ENCODE data around the gene TSR2. TPM values are rescaled to one million over a fixed set of nuclear protein-coding genes. Genes with fewer than 3 reads are reported as not detected.

The TSR2 gene, protein sequence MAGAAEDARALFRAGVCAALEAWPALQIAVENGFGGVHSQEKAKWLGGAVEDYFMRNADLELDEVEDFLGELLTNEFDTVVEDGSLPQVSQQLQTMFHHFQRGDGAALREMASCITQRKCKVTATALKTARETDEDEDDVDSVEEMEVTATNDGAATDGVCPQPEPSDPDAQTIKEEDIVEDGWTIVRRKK
- 30.6 TPM for polyA plus RNA-seq (2013, experiment 1 of 2; ENCODE audit: insufficient read length)
- polyA plus RNA-seq (2013, experiment 2 of 2; ENCODE audit: insufficient read length) = 29.6 TPM

DNA sequence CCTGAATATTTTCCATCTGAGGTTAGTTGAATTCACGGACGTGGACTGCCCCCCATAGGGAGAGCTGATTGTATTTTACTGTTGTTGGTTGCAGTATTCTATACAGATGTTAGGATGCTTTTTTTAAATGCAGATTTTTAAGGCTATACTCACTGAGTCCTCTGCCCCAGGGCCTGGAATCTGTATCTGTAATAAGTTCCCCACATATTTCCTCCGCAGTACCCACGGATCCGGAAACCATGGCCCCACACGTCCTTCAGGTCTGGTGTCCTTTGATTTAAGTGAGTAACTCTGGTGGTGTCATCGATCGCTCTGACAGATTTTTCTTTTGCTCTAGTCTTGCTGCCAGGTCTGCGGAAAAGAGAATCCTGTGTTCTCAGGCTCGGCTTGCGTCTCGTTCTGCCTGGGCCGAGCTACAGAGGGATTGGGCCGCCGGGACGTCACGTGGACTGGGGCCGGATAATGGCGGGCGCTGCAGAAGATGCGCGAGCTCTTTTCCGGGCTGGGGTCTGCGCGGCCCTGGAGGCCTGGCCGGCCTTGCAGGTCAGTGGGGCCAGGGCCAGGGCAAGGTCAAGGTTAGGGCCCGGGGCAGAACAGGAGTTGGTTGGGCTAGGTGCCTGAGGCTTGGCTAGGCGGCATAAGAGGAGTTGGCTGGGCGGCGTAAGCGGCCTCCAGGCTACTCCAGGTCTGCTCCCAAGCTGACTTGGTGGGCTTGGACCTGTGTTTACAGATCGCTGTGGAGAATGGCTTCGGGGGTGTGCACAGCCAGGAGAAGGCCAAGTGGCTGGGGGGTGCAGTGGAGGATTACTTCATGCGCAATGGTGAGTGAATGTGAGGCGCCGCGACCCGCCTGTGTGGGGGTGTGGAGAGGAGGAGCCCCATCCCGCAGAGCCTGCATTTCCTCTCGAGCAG lies at the start of gene TSR2:
Gene TSR2 (plus strand): TSS at position 445 of the 912 bp plus-strand sequence. CDS start 18 bp downstream, at position 463.
- DNase-seq = peak; percentile 88

DNA sequence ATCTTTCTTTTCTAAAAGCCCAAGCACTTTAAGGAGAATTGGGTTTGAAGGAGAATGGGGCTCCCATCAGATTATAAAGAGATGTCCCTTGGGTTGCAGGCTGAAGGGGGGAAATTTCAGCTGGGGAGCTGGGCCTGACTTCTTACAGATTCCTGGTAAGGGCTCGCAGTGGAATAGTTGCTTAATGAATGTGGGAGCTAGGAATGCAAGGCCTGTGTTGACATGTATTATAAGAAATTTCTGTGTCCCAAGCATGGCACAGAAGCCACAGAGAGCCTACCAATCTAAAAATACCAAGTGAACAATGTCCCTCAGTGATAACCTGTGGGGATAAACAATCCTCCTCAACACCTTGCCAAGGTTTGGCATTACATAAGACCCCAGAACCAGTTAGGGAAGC lies 43.1 kb upstream of the TSR2 start:
- no peak for DNase-seq

DNA sequence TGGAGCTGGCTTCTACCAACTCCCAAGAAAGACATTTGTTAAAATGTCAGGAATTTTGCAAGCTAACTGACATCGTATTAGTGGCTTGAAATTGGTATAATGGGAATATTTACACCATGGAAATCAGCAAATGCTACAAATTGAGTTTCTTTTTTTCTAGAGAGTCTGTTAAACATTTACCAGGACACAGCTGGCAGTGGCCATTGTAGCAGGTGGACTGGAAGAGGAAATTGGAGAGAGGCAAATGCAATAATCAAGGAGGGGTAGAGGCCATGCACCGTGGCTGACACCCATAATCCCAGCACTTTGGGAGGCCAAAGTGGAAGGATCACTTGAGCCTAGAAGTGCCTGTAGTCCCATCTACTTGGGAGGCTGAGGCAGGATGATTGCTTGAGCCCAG lies 32.9 kb upstream of the TSR2 start:
- DNase-seq = no peak

DNA sequence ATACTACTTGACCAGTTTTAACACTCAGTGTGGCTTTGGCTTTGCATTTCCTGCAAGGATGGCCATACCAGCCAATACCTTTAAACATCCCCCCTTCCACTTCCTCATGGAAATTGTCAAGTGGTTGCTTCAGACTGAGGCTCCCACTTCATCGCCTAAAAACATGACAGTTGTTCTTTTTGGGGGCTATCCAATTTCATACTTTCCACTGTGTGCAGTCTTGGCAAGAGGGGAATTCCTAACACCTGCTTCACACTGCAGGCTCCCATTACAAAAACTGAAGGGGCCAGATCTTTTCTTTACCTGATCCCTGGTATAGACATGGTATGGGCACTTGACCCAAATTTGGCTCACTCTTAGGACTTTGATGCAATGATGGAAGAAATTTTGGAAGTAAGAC lies 28.5 kb upstream of the TSR2 start:
- DNase-seq = no peak

DNA sequence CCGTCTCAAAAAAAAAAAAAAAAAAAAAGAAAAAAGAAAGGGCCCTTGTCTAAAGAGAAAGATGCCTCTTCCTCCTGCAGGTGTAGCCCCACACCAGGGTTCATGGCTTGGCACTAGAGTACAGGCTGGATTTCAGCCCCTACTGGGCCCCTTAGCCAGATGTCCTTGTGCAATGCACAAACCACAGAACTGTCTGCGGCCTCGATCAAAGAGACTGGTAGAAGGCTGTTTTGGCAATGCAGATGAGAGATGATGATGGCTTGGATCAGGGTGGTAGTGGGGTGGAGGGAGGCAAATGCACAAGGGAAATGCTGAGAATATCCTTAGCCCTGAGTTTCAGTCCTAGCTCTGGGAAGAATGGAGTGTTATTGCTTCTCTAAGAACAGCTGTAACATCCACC lies 26.5 kb upstream of the TSR2 start:
- DNase-seq = peak; percentile 2

DNA sequence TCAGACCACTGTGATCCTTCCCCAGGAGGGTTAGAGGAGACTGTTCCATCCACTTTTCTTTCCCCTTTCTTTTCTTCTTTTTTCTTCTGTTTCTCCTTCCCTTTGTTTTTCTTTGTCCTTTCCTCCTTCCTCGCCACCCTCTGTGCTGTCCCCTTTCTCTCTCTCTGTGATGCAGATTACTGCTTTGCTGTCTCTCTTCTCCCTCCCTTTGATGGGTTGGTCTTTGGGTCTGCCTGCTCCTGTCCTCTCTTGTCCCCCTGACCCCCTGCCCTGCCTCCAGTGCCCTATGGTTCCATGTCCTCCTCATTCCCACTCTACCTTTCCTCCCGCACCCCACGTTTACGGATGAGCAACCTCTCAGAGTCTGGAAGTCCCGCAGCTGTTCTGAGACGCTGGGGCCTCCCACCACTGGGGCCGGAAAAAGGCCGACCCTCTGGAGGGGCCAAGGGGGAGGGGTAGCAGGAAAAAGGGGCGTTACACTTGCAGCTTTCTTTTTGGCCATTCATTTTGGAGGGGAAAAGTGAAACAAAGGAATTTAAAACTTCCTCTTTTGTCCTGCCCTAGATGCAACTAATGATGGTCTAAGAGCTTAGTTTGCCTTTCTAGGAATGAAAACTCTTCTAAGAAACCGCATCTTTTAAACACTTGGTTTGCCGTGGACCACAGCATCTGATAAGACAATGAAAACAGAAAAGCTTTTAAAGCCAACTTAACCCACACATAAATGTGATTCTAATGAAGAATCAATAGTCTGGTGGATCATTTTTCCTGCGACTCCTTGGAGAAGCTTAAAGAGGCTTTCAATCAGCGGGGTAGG lies 24.5 kb upstream of the TSR2 start:
- no peak for DNase-seq

DNA sequence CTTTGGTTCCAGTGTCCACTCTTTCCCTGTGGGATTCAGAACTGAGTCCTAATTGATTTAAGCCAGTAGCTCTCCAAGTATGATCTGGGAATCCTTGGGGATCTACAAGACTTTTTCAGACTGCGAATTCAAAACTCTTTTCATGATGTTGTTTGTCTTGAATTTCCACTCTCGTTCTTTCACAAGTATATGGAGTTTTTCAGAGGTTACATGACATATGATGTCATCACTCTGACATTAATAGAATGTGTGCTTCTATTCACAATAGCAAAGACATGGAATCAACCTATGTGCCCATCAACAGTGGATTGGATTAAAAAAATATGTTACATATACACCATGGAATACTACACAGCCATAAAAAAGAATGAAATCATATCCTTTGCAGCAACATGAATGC lies 23.2 kb upstream of the TSR2 start:
- DNase-seq = no peak

DNA sequence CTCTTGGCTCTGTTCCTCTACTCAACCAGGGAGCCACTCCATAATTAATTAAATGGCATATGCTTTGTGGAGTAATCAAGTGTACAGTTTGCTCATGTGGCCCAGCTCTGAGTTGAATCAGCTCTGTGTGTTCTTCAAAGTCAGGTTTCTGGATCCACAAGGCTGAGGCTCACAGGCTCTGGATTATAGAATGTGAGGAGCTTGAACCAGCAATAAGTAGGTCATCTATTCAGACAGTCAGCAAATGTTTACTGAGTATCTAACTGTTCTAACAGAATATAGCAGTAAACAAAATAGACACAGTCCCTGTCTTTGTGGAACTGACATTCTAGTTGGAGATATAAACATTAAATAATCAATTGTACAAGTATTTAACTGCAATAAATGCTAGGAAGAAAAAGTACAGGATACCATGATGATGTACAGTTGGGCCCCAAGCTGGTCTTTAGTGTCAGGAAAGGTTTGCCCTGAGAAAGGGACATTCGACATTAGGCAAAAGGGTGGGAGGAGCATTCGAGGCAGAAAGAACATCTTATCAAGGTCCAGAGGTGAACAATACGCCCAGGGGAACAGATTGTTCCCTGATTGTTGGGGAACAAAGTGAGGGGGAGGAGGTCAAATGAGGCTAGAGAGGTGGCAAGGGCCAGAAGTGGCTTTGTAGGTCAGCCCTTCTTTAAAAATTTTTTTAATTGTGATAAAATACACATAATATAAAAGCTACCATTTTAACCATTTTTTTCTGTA lies 20.5 kb upstream of the TSR2 start:
- DNase-seq = no peak

DNA sequence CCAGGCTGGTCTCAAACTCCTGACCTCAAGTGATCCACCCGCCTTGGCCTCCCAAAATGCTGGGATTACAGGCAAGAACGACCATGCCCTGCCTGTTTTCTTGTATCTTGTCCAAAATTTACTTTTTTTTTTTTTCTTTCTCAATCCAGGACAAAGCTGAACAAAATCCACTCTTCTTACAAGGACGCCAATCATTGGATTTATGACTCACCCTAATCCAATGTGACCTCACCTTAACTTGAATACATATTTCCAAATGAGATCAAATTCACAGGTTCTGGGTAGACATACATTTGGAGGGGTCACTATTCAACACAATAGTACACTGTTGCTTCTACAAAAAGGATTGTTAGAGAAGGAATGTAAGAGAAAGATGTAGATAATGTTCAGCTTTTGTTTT lies 18.0 kb upstream of the TSR2 start:
- no peak for DNase-seq

DNA sequence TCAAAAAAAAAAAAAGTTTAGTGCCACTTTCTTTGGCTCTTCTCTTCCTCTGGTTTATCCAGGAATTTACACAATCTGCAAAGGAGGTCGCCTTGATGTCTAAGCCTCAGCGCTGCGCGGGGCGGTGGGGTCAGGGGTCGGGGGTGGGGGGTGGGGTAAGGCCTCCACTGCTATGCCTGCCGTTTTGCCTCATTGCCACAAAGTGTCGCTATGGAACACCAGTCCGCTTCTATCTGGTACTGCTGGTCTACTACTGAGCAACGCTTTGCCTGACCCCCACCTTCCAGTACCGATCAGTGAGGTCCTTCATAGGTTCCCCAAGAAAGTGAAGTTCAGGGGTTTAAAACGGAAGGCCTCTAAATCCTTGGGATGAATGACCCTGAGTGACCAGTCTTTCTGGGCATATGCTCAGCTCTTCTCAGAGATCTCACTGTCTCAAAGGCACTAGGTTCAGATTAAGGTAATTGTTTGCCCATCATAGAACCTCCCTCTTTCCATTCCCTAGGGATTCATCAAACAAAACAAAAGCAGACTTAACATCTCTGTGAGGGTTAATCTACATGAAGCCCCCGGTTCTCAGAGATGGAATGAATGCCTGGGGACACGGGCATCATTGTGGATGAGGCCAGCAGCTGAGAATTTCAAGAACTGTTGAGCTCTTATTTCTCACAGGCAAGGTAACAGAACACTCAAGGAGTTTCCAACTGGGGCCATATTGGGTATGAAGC lies 16.9 kb upstream of the TSR2 start:
- DNase-seq = peak; percentile 5

DNA sequence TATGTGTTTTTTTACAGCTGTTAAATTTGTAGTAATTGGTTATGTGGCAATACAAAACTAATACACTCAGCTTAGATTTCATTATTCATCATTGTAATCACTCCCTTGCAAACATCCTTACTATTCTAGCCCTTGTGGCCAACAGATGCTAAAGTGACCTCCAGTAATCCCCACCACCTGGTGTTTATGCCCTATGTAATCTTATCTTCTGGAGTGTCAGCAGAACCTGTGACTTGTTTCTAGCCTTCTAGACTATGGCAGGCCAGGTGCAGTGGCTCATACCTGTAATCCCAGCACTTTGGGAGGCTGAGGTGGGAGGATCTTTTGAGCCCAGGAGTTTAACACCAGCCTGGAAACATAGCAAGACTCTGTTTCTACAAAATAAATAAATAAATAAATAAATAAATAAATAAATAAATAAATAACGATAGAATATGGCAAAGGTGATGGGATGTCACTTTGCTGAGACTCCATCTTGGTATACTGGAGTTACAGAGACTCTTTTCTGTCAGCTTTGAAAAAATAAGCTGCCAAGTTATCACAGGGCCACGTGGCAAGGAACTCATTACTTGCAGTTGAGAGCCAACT lies 12.3 kb upstream of the TSR2 start:
- DNase-seq = no peak

DNA sequence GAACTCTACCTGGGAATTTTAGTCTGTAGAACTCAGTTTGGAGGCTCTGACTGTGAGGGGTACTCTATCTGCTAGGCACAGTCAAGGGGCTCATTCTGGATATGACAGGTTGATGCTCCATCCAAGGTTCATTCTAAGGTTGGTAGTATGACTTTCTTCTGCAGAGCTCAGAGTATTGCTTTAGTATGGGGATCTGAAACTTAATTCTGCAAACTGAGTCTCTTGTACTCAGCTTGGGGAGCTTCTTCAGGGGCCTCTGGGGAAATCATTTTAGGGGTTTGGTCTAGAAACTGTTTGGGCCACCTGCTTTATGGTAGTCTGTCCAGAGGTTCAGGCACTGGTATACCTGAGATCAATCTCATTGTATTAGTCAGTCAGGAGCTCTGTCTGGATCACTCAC lies 9.7 kb upstream of the TSR2 start:
- DNase-seq = no peak

DNA sequence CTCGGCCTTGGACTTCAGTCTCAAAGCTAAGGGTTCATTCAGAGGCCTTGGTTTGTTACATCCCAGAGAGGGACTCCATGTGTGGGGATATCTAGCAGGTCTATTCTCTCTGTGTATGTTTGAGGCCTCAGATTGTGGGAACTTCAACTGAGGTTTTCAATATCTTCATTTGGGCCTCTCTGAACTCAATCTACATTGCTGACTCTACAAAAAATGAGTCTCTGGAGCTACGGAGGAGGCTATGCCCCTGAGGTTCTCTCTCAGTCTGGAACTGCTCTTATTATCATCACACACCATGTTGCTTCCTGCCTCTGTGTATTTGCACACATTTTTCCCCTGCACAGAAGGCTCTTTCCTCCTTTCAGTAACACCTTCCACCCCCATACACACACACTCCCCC lies 5.1 kb upstream of the TSR2 start:
- DNase-seq = no peak

DNA sequence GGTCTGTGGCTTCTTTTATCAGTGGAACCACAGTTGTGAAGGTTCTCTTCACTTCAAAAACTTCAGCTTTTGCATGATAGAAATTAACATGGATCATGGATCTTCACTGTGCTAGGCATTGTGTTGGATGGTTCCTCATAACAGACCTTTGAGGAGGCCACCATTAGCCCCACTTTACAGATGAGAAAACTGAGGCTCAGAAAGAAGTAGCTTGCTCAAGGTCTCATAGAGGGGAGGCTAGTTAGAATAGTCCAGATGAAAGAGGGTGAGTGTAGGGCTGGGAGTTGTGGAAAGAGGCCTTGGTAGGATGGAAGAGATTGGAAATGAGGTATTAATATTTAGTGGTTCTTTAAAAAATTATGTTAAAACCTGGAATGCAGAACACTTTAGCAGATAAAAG lies 2.6 kb downstream of the TSR2 start:
- no peak for DNase-seq

DNA sequence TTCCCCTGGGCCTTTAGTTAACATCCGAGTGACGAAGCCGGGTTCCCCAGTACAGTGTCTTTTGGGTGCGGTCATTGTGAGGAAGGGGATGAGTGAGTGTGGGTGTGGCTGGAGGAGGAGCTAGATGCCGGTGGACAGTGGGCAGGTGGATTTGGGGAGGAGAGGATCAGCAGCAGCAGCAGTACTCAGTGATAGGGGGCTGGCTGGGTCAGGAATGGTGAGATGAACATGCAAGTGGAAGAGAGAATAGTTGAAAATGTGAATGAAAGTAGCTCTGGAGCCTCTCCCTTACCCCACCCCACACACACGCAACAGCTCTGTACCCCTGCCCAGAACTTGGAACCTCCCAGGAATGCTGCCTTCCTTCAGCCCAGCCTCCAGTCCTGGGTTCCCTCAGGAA lies 4.5 kb downstream of the TSR2 start:
- no peak for DNase-seq

DNA sequence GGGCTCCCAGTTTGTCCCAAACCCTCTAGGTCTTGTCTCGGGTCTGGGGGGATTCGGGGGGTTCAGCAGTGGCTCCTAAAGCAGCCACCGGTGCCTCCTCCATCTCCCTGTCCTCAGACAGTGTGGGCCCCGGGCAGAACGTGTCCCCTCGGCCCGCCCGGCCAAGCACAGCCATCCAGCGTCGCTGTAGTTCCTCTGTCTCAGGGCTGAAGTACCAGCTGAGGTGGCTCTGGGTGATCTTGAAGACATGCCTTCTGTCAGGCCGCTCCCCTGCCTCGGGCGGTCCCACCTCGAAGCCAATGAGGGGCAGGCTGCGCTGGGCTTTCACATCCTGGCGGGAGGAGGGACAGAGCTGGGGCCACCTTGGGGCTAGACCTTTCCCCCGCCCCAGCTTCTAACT lies 5.9 kb downstream of the TSR2 start:
- no peak for DNase-seq

DNA sequence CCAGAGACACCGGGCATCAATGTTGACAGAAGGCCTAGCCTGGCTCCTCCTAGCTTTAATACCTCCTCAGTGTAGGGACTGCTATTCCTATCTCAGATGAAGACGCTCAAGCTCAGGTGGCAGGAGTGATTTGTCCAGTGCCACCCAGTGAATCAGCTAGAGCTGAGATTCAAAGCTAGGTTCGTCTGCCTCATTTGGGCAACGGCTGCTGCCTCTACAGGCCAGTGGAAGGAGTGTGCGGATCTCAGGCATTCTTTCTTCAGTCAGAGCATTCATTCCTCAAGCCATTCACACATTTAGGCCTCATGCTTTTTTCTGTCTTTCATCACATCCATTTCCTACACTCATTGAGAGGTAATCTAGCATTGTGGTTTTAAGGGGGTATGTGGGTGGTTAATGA lies 7.3 kb downstream of the TSR2 start:
- DNase-seq = peak; percentile 8

DNA sequence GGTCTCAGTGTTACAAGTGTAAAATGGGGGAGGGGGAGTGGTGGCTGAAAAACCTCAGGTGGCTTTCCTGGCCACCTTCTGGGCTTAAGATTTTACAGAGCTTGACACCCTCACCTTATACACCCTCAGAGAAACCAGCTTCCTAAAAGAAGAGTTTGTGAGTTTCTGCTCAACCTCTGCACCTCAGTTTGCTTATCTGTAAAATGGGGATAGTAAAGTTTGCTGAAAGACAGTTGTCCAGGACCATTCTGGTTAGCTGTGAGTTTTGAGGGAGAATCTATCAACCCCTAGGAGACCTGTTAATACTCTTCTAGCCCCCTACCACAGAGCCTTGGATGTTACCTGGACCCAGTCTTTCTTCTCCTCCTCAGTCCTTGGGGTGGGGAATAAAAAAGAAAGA lies 9.7 kb downstream of the TSR2 start:
- DNase-seq = no peak

DNA sequence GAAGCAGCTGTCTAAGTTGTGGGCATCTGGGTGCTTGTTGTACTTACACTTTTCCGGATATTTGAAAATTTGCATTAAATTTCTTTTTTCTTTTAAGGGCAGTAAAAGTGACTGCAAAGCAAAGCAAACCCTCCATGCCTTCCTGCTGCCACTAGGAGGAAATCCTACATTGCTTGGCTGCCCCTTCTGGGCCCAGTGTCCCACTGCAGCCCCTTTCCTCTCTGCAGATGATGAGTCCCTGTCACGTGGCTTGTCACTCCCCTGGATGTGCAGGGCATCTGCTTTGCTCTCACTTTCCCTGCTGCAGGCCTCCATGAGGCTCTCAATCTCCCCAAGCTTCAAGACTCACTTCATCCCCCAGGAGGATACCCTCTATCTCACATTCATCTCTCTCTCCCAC lies 12.7 kb downstream of the TSR2 start:
- DNase-seq = peak; percentile 36

DNA sequence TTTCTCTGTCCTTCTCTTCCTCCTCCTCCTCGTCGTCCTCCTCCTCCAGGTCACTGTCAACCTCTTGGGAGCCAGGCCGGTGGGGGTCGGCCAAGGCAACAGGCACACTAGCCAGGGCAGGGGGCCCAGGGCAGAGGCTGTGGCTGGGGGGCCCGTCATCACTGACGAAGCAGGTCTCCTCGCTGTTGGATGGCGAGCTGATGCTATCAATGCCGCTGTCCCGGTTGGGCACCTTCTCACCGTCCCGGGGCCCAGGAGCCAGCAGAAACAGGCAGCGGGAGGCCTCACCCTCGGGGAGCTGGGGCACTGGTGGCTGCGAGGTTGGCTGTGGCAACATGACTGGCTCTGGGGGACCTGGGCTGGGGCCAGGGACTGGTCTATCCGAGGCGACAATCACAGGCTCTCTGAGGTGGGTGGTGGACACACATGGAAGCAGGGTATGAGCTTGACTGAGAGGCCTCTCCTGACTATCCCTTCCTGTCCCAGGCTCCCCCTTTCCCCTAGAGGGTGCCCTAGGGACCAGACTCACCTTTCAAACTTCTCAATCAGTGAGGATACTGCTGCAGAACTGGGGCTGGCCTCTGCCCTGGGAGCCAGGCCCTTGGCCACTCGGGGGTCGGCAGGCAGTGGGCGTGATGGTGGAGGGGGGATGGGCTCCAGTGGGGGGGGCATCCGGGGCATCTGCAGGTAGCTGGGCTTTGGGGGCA lies 30.0 kb downstream of the TSR2 start:
- no peak for DNase-seq

Measured in fibroblast of skin of scalp (primary cell).